ENCODE measurements around the gene KREMEN2.
"Not testable (repeated sequence)": the region's sequence is repeated elsewhere in the genome, so short reads cannot be mapped to it uniquely, and the experiment has no call there.

Gene KREMEN2

GRCh38 chr16:2963723-2964474 is at the start of gene KREMEN2:
KREMEN2 (plus strand) TSS chr16:2964275; CDS start chr16:2964521, 246 bp downstream.
- peak in 1 of 2 donors; percentile 24 for DNase-seq

GRCh38 chr16:2915196-2915929 is 48.7 kb upstream of the KREMEN2 start:
- DNase-seq: no peak

- DNase-seq: peak; percentile 66 to 78
These were observed 44.4 kb upstream of the KREMEN2 start for GRCh38 chr16:2919511-2920255.

DNA sequence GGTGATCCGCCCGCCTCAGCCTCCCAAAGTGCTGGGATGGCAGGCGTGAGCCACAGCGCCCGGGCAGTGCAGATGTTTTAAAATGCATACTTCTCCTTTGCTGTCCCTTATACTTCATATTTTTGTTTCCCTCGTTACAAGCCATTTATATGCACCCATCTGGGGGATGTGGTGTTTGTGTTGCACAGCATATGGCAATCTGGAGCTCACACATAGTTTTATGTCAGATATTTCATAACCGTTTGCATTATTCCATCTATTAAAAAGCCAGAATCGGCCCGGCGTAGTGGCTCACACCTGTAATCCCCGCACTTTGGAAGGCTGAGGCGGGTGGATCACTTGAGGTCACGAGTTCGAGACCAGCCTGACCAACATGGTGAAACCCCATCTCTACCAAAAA is 40.6 kb upstream of the KREMEN2 start:
- DNase-seq: no peak

- no peak for DNase-seq
These were observed 38.9 kb upstream of the KREMEN2 start for GRCh38 chr16:2924901-2925755.

DNA sequence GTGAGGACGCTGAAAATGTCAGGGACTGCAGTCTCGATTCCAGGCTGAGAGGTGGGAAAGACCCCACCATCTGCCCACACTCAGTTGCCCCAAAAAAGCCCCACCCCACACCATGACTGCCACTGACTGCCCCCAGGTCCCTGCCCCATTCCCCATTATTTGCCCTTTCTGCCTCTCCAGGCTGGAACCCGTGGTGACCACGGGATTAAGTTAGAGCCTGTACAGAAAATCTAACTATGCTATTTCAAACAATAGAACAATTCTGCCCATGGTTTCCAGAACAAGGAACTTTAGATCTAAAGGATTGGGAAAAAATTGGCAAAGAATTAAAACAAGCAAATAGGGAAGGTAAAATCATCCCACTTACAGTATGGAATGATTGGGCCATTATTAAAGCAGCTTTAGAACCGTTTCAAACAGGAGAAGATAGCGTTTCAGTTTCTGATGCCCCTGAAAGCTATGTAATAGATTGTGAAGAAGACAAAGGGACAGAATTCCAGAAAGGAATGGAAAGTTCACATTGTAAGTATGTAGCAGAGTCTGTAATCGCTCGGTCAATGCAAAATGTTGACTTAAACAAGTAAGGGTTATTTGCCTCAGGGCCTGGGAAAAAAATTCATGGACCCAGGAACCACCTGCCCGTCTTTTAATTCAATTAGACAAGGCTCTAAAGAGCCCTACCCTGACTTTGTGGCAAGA is 38.0 kb upstream of the KREMEN2 start:
- DNase-seq: no peak

DNA sequence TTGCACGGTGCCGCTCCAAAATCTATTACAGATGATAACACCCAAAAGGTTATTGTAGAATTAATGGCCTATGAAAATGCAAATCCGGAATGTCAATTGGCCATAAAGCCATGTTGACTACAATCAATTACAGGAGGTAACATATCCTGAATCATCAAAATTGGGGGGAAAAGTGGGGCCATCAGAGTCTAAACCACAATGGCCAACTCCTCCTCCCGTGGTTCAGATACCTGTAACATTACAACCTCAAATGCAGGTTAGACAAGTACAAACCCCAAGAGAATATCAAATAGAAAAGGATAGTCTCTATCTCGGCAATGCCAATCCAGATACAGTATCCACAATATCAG is 37.5 kb upstream of the KREMEN2 start:
- DNase-seq: no peak

GRCh38 chr16:2927010-2927646 is 36.9 kb upstream of the KREMEN2 start:
- DNase-seq: peak; percentile 89 to 91

GRCh38 chr16:2928151-2928550 is 35.9 kb upstream of the KREMEN2 start:
- not testable (repeated sequence) for DNase-seq

DNA sequence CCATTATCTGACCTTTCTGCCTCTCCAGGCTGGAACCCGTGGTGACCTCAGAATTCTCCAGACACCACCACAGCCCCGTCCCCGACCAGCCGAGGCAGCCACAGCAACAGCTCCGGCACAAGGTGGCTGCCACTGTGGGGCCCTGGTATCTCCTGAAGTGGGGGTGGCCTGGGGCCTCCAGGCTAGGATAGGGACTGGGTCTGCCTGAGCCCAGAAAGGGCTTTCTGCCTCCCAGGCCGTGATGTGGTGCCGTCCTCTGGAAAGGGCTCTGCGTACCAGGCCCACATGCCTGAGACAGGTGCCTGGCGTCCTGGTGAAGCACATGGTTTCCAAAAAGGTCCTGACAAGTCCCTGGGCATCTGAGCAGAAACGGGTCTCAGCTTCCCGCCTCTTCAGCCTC is 35.3 kb upstream of the KREMEN2 start:
- DNase-seq: no peak

GRCh38 chr16:2929693-2930092 is 34.4 kb upstream of the KREMEN2 start:
- DNase-seq: no peak

- DNase-seq: no peak
These were observed 33.8 kb upstream of the KREMEN2 start for GRCh38 chr16:2930236-2930635.

- DNase-seq: not testable (repeated sequence)
These were observed 32.7 kb upstream of the KREMEN2 start for GRCh38 chr16:2931231-2931914.

DNA sequence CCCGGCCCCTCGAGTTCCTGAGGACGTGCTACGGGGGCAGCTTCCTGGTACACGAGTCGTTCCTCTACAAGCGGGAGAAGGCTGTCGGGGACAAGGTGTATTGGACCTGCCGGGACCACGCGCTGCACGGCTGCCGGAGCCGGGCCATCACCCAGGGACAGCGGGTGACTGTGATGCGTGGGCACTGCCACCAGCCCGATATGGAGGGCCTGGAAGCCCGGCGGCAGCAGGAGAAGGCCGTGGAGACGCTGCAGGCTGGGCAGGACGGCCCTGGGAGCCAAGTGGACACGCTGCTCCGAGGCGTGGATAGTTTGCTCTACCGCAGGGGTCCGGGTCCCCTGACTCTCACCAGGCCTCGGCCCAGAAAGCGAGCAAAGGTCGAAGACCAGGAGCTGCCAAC is 30.9 kb upstream of the KREMEN2 start:
- no peak for DNase-seq

- DNase-seq: no peak
These were observed 30.4 kb upstream of the KREMEN2 start for GRCh38 chr16:2933701-2934100.

- no peak for DNase-seq
These were observed 29.6 kb upstream of the KREMEN2 start for GRCh38 chr16:2934450-2934849.

- DNase-seq: no peak
These were observed 27.6 kb upstream of the KREMEN2 start for GRCh38 chr16:2936436-2937011.

DNA sequence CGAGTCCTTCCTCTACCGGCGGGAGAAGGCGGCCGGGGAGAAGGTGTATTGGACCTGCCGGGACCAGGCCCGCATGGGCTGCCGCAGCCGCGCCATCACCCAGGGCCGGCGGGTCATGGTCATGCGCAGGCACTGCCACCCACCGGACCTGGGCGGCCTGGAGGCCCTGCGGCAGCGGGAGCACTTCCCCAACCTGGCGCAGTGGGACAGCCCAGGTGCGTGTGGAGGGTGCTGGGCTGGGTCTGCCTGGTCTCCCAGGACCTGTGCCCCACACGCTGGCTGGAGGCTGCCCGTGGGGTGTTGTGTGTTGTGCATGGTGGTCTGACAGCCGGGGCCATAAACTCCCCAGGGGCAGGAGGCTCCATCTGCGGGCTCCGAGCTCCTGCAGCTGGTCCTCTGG is 26.9 kb upstream of the KREMEN2 start:
- no peak for DNase-seq

GRCh38 chr16:2938206-2938605 is 25.9 kb upstream of the KREMEN2 start:
- no peak for DNase-seq

DNA sequence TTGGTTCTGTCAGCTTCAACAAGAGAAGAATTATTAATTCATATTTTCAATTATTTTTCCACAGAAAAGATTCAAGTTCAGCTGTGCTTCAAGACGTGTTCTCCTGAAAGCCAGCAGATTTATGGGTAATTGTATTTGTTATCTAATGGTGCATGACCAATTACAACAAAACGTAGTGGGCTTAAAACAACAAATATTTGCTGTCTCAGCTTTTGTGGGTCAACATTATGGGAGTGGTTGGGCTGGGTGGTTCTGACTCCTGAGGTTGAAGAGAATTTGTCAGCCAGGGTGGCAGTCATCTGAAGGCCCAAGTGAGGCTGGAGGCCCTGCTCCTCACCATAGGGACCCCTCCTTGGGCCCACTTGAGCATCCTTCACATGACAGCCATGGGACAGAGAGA is 24.1 kb upstream of the KREMEN2 start:
- no peak for DNase-seq

DNA sequence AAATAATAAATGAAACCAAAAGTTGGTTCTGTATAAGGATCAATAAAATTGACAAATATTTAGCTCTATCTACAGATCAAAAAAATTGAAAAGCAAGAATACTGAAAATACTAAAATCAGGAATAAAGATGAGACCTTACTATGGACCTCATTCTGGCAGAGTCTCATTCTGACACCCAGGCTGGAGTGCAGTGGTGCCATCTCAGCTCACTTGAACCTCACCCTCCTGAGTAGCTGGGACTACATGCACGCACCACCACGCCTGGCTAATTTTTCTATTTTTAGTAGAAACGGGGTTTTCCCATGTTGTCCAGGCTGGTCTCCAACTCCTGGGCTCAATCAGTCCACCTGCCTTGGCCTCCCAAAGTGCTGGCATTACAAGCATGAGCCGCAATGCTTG is 22.0 kb upstream of the KREMEN2 start:
- no peak for DNase-seq

Data from CD4-positive, alpha-beta T cell treated with Interleukin-4 for 1 hour (primary cell).